ENCODE data around the gene CDC20.
"Not testable (repeated sequence)": the region's sequence is repeated elsewhere in the genome, so short reads cannot be mapped to it uniquely, and the experiment has no call there.

Gene CDC20

DNA sequence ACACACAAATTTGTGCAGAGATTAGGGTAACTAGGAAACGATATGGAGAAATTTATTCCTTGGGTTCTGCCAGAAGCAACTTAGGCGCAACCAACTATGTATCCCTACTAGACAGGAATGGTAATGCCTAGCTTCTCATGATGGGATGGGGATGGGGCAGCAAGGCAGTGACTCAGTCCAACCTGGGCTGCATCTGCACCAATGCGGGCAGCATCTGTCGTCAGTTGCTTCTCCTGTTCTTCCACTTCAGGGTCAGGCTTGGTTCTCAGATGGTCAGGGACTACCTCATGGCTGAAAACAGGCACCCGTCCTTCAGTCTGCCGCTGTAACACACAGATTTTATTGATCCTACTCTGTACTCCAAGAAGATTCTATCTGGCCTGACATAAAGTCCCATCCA lies 27.9 kb downstream of the CDC20 start:
- DNase-seq = no peak

DNA sequence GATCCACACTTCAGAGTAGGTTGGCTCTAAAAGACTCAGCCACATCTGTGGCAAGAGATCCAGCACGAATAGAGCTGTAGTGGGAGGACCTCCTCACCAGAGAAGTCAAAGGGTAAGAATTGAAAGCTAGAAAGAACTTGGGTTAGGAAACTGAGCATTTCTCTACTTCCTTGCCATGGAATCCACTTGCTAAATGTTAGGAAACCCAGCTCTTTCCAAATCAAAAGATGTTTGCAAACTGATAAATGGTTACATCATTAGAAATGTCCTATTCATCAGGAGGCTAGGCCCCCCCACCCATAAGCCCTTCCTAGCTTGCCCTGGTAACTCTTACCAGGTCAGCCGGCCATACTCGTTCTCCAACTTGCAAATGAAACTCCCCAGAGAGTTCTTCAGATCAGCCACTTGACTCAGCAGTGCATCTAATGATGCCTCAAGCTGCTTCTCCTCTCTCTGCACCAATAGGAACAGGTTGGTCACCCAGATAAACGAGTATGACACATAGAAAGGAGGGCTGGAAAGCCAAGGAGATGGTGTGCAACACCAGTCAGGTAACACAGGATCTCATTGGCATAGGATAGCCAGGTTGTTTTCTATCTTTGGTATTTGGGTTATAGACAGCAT lies 29.3 kb downstream of the CDC20 start:
- no peak for DNase-seq

DNA sequence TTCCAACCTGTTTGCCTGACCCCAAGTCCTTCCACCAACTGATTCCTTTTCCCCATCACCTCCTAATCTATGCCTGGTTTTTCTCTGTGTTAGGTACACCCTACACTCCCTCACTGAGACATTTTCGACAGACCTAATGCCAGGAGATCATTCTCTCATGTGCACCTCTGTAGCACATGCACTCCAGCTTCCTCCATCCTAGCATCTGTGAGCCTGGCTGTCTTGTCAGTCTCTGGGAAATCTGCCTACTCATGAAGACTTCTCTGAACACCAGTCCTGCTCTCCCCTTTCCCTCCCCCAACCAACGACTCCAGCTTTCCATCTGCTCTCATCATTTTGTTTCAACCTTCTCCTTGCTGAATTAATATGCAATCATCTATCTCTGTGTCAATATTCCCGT lies 29.8 kb downstream of the CDC20 start:
- no peak for DNase-seq

DNA sequence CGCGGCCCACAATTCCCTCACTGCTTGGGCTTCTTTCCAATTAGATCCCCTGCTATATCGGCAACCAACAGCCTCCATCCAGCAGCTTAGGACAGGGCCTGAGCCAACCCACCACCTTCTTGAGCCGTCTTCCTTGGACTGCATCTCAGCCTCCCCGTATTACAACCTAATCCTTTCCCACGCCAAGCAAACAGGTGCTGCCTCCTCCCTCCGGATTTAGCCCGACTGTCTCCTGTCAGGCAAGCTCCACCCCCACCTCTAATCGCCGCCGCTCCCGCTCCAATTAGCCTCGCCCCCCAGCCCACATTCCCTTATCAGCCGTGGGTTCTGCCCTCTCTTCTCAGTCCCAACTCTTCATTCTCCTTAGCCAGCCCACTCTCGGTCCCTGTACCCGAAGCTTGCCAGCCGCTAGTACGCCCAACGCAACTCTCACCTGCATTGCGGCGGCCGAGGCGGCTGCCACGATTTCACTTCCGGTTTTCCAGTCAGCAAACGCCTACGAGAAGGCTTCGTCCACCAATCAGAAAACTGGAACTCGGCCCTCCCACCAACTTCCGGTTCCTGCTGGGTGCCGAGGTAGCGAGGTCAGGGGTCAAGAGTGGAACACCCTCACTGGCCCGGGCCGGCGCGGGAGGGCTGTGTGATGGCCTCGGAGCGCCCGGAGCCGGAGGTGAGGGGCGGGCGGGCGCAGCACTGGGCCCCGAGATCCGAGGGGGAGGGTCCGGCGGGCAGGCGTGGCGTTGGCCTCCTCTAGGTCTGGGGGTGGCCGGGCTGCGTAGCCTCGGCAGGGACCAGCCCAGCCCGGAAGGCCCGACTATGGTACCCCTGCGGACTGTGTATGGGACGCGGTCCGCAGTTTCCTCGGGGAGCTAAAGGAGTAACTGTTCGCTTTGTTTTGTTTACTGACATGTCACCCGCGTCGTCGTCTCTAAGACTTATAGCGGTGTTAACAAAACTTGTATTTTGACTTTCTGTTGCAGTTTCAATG lies 30.8 kb downstream of the CDC20 start, which contains the start of the genes MED8 and SZT2:
Gene MED8, minus strand, starts transcription at position 475 of the 988 bp plus-strand sequence. Its CDS starts 36 bp downstream, at position 439.
Gene SZT2, plus strand, starts transcription at position 574 of the 988 bp plus-strand sequence. Its CDS starts 70 bp downstream, at position 644.
- peak; percentile 91 for DNase-seq

DNA sequence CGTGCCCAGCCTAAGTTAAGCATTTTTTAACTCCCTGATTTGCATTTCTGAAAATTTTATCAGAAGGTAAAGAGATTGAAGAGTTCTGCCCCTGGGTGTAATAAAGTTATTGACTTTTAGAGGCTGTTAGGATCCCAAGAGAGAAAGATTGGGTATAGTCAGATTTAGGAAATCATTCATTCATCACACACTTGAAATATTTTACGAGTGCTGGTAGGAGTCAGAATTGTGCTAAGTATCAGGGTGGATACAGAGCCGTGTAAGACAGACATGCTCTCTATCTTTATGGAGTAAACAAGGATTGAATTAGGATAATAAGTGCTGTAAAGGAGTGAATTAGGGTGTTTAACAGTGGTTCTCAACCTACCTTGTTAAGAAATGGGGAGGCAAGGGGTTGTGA lies 33.9 kb downstream of the CDC20 start:
- no peak for DNase-seq

DNA sequence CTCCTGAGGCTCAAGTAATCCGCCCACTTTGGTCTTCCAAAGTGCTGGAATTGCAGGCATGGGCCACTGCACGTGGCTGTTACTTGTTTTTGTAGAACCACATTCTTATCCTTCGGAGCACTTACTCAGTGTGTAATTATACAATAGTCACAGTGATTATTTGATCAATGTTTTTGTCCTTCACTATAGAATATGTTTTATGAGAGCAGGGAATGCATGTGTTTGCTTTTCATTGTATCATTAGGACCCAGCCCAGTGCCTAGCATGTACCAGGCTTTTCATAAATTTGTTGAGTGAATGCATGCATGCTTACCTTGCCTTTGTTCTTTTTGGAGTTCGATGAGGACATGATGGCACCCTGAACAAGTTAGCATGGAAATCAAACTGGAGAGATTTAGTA lies 36.7 kb downstream of the CDC20 start:
- DNase-seq = no peak

DNA sequence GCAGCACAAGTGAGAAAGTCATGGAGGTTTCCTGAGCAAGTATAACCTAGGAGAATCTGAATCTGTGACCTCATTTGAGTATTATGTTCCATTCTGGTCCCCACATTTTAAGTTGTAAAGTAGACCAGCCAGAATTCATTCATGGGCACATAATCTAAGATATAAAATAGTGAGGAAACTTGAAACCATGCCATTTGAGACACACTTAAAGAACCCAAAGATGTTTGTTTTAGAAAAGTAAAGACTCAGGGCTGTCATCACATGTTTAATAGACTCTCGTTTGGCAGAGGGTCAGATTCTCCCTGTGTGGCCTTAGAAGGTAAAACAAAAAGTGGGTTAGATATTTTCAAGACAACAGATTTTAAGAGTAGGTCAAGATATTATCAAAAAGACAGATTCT lies 37.3 kb downstream of the CDC20 start:
- no peak for DNase-seq

DNA sequence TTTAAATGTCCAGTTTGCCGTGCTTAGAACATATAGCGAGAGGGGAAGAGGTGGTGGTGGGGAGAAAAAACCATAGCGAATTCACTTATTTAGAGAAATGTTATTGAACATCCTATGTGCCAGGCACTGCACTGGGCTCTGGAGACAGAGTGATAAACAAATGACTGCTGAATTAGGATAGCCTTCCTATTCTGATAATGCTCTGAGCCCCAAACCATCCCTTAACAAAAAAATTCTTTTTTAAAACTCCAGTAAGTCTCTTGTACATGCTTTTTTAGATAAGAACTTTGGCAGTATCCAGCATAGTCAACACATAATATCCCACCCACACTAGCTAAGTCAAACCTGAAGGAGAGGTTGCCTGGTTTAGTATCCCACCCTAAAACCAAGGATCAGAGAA lies 39.4 kb downstream of the CDC20 start:
- no peak for DNase-seq

DNA sequence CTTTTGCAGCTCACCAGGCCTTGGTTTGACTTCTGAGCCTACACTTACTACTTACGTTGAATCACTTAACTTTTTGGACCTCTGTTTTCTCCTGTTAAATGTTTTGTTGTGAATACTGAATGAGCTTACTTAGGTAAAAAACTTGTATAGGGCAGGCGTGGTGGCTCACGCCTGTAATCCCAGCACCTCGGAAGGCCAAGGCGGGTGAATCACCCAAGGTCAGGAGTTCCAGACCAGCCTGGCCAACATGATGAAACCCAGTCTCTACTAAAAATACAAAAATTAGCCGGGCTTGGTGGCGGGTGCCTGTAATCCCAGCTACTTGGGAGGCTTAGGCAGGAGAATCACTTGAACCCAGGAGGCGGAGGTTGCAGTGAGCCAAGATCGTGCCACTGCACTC lies 41.7 kb downstream of the CDC20 start:
- not testable (repeated sequence) for DNase-seq

DNA sequence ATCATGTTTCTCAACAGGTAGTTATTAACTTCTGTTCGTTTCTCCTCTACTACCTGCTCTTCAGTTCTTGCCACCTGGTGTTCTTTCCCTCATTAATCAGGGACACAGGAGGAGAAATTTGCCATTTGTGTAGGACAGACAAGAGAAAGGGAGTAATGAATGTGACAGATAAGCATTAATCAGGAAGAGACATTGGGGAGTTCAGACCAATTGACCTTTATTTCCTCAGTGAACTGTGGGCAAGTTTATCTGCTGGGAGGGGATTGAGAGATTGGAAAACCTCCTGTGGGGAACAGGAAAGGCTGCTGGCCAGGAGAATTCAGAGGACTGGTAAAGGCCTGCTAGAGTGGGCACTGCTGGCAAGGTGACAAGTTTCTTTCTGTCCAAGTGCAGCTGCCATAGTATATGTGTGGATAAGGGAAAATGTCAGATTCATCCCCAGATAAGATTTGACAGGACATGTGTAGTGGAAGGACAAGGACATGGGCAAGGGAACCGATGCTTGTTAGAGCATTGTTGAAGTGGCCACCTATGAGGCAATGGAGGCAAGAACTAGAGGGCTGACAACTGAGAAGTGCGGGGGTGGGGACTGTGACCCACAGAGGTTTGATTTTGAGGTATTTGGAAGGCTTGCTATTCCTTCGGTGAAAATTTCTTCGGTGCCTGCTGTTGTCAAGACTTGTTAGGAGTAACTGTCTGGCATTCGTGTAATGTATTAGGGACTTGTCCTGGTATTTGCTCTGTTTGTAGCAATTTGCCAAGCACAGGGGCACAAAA lies 43.5 kb downstream of the CDC20 start:
- no peak for DNase-seq

DNA sequence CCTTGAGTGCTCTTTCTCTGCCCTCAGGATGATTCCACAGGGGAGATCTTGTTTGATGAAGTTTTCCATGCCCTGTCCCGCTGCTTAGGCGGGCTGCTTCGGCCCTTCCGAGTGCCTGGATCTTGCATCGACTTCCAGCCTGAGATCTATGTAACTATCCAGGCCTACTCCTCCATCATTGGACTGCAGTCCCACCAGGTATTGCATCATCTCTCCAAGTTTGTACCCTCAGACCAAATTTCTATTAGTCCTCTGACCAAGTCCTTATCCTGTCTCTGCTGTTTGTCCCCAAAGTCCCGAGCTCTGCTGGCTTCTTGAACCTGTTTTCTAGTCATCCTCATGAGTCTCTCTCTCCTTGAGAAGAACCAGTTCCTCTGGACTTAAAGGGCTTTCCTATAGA lies 45.6 kb downstream of the CDC20 start:
- no peak for DNase-seq

DNA sequence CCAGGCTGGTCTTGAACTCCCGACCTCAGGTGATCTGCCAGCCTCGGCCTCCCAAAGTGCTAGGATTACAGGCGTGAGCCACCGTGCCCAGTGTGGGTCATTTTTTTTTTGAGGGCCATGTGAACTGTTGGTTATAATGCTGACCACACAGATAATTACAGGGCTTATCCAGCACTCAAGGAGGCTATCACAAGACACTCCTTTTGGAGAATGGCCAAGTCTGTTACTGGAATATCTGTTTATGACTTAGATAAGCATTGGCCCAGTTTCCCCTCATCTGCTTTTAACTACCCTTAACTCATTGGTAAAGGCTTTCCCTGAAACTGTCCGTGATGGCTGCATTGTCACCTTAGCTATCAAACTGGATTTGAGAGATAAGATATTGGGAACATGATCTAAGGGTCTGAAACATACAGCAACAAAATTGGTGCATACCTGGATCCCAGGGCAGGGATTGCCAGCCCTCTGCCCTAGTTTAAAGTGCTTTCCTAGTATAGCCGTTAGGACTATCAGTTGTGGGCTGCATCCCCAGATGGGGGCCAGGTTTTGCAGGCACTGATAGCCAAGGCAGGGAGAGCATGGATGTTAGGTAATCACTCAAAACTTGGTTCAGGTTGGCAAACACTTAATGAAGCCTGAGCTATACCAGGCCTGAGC lies 46.6 kb downstream of the CDC20 start:
- DNase-seq = no peak

DNA sequence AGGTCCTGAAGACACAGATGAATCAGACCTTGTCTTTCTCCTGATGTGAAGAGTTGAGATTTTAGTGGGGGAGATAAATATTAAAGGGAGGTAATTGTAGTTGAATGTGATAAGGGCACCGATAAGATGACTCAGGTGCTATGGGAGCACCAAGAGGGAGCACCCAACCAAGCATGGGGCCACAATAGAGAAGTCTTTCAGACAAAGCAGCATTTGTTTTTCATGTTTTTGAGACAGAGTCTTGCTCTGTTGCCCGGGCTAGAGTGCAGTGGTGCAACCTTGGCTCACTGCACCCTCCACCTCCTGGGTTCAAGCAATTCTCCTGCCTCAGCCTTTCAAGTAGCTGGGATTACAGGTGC lies 47.1 kb downstream of the CDC20 start:
- DNase-seq = no peak

DNA sequence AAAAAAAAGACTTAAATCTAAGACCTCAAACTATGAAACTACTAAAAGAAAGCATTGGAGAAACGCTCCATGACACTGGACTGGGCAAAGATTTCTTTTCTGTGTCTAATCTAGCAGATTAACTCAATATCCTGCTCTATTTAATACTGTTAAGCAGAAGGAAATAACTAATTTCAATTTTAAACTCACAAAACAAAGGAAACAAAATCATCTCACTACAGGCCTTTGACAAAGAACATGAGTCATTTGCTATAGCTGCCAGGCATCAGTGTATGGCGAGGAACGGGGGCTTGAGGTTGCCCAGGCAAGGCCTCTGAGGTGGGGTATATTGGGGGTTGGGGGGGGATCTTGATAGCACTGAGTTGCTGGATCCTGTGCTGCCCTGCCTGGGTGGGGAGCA lies 51.8 kb downstream of the CDC20 start:
- DNase-seq = no peak
